Measurements from ENCODE around the gene PPP1R15B.

PPP1R15B gene

GRCh38 chr1:204409836-204410687, 1.6 kb downstream of the PPP1R15B start:
- DNase-seq, result peak; percentile 13
- Histone ChIP-seq H3K36me3 (replicated peaks) (peaks cover 8% of the 10 kb centered on the region), H3K27ac (peak overlapping the region; percentile 97), H3K4me3 (ENCODE audit: low read depth, low read length) (peak overlapping the region; percentile 100), H3K27me3 (replicated peaks) (no peaks in the 10 kb centered on the region)
- in situ Hi-C loops (cut with HindIII; ENCODE audit: low pct_ligation_motif_present, low sequenced_read_pairs), result no loop called here
- no peak for TF ChIP-seq CTCF (IDR thresholded peaks at IDR 0.05; ENCODE audit: low read depth, low read length, missing control alignments)

GRCh38 chr1:204409123-204409522, 2.5 kb downstream of the PPP1R15B start:
- in situ Hi-C loops (cut with HindIII; ENCODE audit: low pct_ligation_motif_present, low sequenced_read_pairs), result no loop called here
- Histone ChIP-seq H3K4me3 (ENCODE audit: low read depth, low read length) (peak overlapping the region; percentile 100), H3K27ac (no peak overlapping the region), H3K27me3 (replicated peaks) (no peaks in the 10 kb centered on the region), H3K36me3 (replicated peaks) (peaks cover 17% of the 10 kb centered on the region)
- TF ChIP-seq CTCF (IDR thresholded peaks at IDR 0.05; ENCODE audit: low read depth, low read length, missing control alignments), result no peak
- DNase-seq, result no peak

GRCh38 chr1:204408602-204409001, 3.0 kb downstream of the PPP1R15B start:
- in situ Hi-C loops (cut with HindIII; ENCODE audit: low pct_ligation_motif_present, low sequenced_read_pairs), result no loop called here
- Histone ChIP-seq H3K36me3 (replicated peaks) (peaks cover 22% of the 10 kb centered on the region), H3K27me3 (replicated peaks) (no peaks in the 10 kb centered on the region), H3K4me3 (ENCODE audit: low read depth, low read length) (peak overlapping the region; percentile 100), H3K27ac (no peak overlapping the region)
- no peak for DNase-seq
- TF ChIP-seq CTCF (IDR thresholded peaks at IDR 0.05; ENCODE audit: low read depth, low read length, missing control alignments), result no peak

- Histone ChIP-seq H3K27me3 (replicated peaks) (no peaks in the 10 kb centered on the region), H3K27ac (no peak overlapping the region), H3K36me3 (replicated peaks) (peaks cover 25% of the 10 kb centered on the region), H3K4me3 (ENCODE audit: low read depth, low read length) (peak overlapping the region; percentile 100)
- no peak for TF ChIP-seq CTCF (IDR thresholded peaks at IDR 0.05; ENCODE audit: low read depth, low read length, missing control alignments)
- DNase-seq, result peak; percentile 43
- in situ Hi-C loops (cut with HindIII; ENCODE audit: low pct_ligation_motif_present, low sequenced_read_pairs), result no loop called here
These were observed 3.5 kb downstream of the PPP1R15B start for GRCh38 chr1:204408074-204408507.

- Histone ChIP-seq H3K27me3 (replicated peaks) (no peaks in the 10 kb centered on the region), H3K4me3 (ENCODE audit: low read depth, low read length) (peak overlapping the region; percentile 100), H3K27ac (no peak overlapping the region), H3K36me3 (replicated peaks) (peaks cover 31% of the 10 kb centered on the region)
- in situ Hi-C loops (cut with HindIII; ENCODE audit: low pct_ligation_motif_present, low sequenced_read_pairs), result no loop called here
- TF ChIP-seq CTCF (IDR thresholded peaks at IDR 0.05; ENCODE audit: low read depth, low read length, missing control alignments), result no peak
- no peak for DNase-seq
These were observed 4.2 kb downstream of the PPP1R15B start for GRCh38 chr1:204407295-204407971.

Measured in brain microvascular endothelial cell (primary cell).